NCI-H526 (cell line): Measurements from ENCODE around the gene RAPGEF1.

Experiments used
- DNase-seq, 2 experiments: peaks; one replicate each; lab custom pipeline; 2025; lab: John Stamatoyannopoulos, UW

The RAPGEF1 gene

DNA sequence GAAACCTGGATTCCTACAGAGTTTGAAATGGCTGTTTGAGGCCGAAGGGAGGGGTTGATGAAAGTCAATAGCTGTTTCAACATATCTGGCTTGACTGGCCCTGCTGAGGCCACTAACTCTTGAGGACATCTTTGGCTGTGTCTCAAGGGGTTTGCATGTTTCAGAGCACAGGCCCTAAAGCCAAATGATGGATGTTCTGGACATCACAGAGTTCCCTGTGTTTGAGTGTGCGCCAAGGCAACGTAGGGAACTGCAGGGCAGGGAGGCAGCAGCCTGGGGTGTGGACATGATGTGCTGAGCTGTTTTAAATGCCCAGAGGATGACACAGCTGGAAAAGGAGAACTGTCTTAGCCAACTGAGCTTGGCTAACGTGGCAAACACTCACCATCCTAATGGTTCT lies 89.6 kb downstream of the RAPGEF1 start:
- no peak for DNase-seq

DNA sequence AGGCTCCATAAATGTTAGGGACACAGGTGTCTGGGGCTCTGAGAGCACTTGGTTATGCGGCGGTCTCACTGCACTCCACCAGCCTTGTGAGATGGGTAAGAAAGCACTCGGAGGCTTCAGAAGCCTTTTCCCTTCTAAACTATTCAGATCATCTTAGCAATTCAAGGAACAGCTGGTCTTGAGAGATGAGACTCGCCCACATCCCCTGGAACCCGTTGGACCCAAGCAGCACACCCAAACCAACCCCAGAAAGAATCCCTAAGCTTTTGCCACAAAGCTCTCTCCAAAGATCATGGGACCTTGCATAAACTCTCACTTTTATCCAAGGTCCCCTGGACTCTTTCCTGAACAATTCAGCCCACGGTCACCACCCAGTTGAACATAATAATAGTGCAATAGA lies 90.2 kb downstream of the RAPGEF1 start:
- no peak for DNase-seq

DNA sequence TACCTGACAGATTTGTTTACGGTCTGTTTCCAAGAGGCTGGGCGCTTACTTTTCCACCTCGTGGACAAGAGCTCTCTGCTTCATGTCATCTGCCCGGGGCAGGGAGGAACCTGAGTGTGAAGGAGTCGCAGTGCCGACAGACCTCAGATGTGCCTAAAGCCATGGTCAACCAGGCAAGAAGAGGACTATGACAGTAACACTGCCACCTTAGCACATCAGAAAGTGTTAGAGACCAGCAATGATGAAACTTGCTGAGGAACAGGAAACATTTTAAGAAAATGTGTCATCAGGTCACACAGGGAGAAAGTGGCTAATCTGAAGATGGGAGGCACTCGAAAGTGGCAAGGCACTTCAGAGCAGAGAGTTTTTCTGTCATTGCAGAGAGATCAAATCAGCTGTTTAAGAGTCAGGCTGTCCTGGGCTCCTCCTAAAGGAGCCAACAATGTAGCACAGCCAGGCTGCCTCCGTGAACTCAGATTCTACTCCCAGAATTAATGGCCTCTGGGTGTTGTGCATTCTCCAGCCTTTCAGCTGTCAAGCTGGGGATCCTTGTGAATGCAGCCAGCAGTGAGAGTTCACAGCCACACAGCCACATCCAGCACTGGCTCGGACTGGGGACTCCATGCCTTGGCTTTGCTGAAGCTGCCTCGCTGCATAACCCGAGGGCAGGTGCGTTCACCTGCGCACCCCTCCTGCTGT lies 94.6 kb downstream of the RAPGEF1 start:
- DNase-seq = peak; percentile 23 to 63

DNA sequence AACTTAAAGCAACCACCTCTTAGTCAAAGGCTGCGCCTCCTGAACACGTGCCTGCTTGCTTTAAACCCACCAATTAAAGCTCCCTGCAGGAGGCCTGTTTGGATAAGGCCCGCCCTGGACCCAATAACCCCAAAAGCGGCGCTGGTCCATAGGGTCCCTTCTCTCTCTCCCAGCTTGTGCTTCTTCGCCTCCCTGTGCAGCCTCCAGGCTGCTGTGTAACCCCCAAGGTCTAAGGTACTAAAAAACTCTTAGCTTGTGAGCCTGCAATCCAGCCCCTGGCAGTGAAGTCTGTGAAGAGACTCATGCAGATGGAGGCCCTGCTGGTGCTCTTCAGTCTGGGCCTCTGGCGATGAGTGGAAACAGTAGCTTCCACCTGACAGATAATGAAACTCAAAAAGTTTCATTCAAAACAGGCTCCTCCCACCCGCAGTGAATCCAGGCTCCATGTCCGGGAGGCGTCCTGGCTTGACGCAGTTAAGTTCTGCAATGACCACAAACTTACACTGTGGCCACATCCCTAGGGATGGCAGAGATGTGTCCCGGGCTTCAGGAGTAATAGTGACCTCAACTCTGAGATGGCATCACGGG lies 97.3 kb downstream of the RAPGEF1 start:
- DNase-seq = no peak

DNA sequence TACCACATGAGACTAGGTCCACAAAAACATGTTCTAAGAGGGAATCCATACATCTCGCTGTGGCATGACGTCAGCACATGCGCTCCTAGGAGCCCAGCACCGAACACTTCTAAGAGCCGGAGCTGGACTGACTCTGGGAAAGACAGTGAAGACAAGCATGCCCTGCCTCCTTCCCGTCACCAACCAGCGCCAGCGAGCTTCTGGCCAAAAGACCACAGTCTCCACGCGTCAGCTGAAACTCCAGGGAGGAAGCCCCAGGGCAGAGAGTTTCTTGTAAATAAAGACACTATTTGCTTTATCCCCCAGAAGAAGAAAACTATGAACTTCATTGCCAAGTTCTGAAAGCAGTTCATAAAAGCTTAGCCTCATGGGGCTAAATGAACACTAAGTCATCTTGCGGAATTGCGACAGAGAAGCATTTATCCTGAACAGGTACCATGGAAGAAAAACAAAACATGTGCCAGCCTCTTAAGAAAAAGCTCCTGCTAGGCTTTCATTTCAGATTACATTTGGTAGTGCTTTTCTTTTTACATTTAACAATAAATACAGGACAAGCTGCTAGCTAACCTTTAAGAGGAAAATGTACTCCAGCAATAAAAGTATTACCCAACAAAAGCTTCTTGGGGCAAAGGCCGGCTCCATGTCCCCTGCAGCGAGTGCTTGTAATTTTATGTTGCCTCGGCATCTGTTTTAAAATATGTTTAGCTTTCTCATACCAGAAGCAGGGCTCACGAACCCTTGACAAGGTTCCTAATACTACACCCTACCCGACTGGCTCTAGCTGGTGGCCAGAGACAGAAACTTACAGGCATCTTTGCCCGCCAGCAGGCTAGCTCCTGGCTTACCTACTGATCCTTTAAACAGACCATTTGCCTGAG lies 98.0 kb downstream of the RAPGEF1 start:
- no peak for DNase-seq

DNA sequence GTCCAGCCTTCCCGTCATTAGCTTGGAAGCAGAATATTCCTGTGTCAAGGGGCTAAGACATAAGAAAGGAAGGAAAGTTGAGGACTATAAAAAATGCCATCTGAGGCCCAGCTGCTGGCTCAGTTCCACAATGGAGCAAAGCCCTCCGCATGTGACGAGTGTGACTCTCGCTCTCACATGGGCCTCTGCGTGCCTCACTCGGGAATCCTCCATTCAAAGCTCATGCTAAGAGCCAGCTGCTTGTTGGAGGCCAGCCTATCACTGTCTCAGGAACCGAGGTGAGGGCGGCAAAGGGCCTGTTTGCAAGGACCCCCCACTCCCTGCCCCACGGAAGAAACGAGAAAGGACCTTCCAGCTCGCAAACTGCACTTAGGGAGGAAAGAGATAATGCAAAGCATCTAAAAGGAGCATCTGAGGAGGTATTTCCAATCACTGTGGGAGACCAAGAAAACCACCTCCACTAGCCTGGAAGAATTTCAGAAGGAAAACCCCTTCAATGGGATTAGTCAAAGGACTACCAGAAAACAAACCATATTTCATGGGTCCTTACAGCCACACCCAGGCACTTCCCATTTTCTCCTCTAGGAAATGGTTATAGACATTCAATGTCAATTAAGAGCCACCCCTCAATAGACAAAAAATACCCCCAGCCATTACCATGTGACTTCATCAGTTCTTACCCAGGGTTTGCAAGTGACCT lies 99.3 kb downstream of the RAPGEF1 start:
- DNase-seq = no peak

DNA sequence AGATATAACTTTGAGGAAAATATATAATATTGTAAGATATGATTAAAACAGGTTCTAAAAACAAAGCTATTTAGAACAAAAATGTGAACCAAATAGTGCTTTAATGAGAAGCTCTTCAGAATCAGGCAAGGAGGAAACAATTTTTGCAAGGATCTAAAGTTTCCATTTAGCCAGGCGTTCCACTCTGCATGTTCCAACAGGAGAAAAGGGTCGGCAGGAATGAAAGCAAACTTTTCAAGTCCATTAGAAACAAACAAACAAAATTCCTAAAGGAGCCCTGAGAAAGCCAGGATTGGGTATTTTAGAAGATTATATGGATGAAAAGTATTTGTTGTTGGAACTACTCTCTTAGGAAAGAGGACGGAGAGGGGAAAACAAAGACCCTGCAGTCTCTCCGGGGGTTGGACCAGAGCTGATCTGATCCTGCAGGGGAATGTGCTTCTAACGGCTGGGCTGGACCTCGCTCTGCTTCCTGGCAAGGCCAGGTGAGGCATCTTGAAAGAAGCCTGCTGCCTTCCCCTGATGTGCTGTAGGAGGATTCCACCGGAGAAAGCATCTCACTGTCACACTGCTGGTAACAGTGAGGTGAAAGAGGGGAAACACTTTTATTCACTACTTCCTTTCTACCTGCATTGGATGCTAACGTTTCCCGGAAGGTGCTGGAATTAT lies 100.0 kb downstream of the RAPGEF1 start:
- DNase-seq = no peak

DNA sequence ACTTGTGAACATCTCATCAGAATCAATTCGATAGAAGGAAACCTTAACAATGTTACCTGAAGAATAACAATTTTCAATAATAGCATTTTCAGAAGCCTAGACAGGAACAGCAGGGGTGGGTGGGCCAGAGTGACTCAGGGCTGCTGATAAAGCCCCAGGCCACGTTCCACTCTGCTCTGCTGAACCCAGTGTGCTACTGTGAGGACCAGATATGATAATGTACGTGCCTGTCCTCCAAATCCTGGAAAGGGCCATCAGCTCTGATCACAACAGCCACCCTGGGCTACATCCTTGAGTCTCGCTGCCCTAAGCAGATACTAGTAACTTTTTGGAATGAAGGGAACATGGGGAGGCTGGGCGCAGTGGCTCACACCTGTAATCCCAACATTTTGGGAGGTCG lies 103.3 kb downstream of the RAPGEF1 start:
- DNase-seq = no peak

DNA sequence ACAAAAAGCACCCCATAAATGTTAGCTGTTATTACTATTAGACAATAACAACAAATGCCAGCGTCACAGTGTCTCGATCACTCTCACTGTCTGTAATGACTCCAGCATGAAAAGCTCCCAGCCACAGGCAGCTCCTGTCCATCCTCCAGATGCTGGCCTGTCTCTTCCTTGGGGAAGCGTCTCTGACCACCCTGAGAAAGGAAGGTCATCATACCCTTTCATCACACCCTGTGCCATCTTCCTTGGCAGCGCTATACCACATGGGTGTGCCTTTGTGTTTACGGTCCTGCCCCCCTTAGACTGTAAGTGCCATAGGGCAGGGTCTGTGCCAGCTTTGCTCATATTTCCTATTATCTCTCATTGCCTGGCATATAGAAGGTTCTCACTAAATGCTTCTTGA lies 104.0 kb downstream of the RAPGEF1 start:
- no peak for DNase-seq

DNA sequence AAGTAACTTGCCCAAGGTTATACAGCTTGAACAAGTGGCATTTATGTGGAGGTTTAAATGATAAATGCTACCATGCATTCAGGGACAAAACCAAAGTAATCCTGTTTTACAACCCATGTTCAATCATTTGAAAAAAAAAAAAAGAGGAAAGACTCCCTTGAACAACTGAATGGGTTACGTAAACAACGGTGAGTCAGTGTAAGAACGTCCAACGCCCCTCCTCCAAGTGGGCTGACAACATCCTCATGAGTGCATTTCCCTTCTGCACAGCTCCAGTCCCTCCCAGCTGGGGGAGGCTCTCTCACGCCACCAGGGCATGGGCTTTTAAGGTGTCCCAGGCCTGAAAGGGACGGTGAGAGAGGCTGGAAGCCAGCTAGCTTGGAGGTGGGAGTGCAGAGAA lies 104.6 kb downstream of the RAPGEF1 start:
- no peak for DNase-seq

DNA sequence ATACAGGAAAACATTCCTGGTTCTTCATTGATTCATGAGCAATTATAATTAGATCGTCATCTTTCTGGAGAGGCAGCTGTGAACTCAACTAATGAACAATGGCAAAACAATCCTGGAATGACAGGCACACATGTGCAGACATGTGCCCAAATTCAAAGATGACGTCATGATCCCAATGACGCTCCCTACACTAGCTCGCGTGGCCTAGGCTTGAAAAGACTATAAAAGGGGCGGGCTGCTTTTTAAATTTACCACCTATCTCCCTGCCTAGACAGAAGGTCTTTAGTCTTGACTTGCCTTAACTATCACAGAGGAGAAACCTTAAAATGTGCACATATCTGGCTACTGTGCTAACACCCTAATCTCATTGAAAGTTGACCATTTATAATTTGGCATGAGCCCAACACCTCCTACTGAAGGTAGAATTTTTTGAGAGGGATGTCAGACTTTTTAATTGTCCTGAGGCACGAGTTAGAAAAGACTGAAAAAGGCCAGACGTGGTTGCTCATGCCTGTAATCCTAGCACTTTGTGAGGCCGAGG lies 106.3 kb downstream of the RAPGEF1 start:
- DNase-seq = no peak

DNA sequence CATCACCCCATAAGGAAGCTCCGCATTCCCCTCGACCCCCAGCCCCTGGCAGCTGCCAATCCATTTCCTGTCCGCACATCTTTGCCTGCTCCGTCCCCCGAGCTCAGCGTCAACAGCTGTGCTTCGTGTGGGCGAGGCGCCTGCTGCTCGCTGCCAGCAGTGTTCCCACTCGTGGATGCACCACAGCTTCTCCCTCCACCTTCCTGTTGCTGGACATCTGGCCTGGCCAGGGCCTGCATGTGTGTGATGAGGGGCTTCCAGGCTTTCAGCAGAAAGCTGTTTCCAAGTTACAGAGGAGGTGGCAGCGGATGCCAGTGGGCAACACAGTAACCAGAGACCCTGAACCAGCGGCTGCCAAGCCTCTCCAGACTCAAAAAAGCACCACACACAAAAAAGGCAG lies 108.6 kb downstream of the RAPGEF1 start:
- no peak for DNase-seq

DNA sequence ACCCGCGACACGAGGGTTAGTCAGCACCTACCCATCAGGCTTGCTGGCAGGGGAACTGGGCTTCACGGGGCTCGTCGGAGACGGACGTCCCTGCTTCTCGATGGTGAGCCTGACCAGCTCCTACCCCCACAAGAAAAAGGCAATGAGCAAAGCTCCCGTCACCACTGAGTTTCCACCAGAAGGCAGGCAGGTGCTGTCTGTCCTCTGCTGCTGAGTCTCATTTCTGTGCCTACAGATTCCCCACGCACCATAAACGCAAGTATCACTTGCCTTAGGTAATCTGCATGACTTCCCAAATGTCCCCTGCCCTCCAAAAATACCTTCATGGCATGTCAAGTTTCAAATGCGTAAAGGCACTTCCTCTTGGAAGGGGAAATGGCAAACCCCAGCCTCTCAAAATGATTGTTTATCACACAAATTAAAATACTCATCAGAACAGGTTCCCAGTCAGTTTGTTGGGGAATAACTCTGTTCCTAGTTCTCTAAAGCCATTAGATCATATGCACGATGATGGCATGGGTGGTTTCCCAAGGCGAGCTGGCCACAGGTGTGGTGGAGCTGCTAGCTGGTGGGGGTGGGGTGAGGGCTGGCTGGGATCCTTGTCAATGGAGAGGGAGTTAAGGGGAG lies 109.6 kb downstream of the RAPGEF1 start:
- no peak for DNase-seq

DNA sequence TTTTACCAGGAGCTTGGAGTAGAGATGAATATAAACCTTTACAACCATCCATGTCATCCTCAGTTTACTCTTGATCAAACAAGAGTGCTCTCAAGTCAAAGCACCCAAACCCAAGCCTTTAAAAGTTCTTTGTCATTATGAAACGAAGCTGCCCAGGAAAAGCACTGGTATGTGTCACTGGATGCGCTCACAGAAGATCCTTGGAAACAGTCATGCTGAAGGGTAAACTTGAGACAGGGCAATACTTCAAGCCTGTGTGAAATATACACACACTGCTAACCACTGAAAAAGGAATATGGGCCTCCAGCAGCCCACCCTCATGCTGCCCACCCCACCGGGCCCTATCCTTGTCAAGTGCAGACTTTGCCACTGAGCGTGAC lies 110.1 kb downstream of the RAPGEF1 start:
- no peak for DNase-seq

DNA sequence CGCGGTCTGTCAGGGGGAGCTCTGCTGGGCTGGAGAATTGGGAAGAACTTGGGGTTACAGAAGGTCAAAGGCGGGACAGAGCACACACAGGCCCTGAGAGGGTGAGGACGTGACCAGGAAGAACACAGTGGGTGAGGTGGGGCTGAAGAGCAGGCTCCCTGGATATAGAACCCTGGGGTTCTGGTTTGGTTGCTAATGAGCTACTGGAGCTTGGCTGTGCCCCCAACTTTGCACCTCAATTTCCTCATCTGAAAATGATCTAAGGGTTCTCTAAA lies 110.7 kb downstream of the RAPGEF1 start:
- no peak for DNase-seq

DNA sequence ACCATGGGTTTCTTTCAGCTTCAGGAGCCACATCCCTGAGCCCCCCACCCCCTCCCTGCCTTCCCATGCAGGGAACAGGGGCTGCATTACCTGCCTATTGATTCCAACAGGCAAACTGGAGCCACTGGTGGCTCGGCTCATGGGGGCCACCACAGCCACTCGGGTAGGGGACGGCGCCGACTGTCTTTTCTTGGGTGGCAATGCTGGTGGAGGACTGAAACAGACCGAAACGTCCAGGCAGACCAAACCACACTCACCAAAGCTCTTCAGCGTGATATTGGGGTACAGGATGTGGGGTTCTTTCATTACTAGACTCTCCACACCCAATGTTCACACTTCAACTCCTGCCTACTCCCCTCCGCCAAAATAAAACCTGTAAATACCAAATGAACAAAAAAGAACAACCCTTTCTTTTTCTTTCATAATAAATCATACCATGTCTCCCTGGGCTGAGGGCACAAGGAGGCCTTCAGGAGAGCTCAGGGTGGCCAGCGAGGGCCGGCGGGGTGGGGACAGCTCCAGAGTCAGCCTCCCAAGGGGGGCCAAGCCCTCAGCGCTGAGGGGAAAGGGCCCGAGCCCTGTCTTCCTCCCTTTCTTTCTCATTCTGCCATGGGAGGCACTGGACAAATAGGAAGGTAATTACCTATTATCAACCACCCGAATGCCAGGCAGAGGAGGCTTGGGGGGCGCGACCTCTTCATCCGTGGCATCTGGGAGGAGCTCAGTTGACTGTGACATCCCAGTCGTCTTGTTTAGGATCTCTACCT lies 111.2 kb downstream of the RAPGEF1 start:
- DNase-seq = no peak

DNA sequence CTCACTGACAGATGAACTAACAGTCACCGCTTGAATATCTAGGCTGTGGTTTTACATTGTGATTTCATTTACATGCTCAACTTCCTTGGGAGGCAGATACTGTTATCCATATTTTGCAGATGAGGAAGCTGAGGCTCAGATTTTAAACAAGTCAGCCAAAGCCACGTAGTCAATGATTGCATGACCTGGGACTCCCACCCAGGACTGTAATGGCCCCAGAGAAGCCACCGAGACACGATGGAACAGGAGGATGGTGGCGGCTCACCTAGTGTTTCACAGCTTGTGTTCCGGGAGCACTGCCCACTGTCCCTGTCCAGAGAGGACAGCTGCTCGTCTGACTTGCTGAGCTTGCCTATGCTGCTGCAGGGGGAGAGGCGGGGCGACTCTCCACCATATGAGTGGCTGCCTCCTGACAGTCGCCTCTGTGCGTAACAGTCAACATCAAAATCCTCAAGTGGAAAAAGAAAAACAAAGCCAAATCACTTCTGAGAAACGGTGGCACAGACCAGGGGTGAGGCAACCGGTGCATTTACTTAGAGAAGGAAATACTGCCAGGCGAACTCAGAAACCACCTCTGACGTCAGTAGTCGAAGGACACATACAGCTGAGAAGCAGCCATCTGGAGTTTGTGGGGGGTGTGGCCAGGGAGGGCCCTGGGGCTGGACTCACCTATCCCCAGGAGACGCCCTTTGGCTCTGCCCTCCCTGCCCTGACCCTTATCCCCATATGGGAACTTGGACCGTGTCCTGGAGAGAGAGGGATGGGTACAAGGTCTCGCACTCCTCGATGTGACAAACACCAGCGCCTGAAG lies 112.0 kb downstream of the RAPGEF1 start:
- no peak for DNase-seq

DNA sequence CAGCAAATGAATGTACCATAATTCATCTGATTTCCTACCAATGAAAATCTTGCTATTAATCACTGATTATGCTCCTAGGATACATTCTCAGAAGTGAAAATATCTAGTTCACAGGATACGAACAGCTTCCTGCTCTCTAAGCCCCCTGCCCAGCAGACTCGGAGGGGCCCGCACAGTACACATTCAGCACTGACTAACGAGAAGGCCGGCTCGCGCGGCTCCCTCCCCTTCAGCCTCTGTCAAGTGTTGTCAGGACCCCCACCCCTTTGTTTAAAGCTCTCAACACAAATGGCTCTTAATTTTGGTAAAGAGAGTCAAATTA lies 112.6 kb downstream of the RAPGEF1 start:
- DNase-seq = no peak

DNA sequence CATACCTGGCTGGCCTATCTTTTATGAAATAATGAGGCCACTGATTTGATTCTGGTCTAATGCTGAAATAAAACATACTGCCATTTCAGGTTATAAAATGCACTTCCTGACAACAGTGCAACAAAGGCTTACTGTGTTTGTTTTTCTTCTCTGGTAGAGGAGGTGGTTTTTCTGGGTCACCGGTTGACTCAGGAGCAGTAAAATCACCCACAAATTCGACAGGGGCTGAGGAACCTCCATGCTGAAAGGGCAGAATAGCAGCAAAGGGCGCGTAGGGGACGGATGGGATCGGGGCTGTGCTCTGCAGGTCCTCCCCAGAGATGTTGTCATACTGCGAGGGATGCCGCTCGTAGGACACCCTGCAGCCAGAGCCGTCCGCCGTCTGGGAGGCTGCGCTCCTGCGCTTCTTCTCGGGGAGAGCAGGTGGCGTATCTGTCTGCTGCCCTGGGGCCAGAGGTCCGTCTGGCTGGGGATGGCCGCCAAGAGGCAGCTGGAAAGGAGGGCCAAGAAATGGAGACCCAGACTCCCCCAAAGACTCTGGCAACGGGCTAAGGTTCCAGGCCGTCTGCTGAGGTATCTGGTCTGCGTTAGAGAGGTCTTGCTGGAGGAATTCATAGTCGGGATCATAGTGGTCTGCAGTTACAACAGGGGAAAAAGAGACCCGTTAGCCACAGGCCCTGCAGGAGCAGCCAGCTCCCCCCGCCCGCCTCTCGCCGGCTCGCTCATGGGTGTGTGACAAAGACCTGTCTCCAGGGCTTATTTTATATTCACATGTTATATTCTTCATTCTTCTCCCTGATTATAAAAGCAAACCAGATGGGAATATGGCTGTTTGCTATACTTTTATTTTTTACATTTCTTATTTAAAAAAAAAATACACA lies 113.8 kb downstream of the RAPGEF1 start:
- no peak for DNase-seq
